PC-3 (cell line): ENCODE results near the gene FBXW4. TPM values are rescaled to one million over a fixed set of nuclear protein-coding genes. Genes with fewer than 3 reads are reported as not detected.

Source experiments
- ATAC-seq: fragments of 200-7000 bp; cut with Tn5 transposase; 2 replicates; pipeline ENCODE4 v1.9.1; 2020; ENCODE audit warnings: mild to moderate bottlenecking, moderate library complexity
- BruUV-seq: library from RNA; stranded (reverse); fragments of 400-500 nt; replicated peaks from 2 replicates; lab custom pipeline; 2021; lab: Mats Ljungman, UMichigan
- CTCF ChIA-PET: fragments of 300-600 bp; sonication (Branson Sonifier 250); formaldehyde crosslinking; loops from one replicate; lab custom pipeline; 2022; ENCODE audit warnings: antibody characterized with exemption; lab: Charles Lee
- POLR2A ChIA-PET: fragments of 300-600 bp; sonication (Branson Sonifier 250); formaldehyde crosslinking; loops from one replicate; lab custom pipeline; 2022; ENCODE audit warnings: antibody characterized with exemption; ENCODE audit not compliant: unreplicated experiment; lab: Charles Lee
- DNase-seq: peaks from one replicate; pipeline ENCODE4 v3.0.0-alpha.2; 2015
- H2AFZ ChIP-seq: fragments of 300-600 bp; sonication (generic); 2 replicates; pipeline ENCODE4 v1.6.0; 2016; ENCODE audit warnings: antibody characterized with exemption, low read length
- H3F3A ChIP-seq: fragments of 300-600 bp; sonication (generic); one replicate; pipeline ENCODE4 v1.6.0; 2017; ENCODE audit warnings: antibody characterized with exemption, low read length, control low read depth, mild to moderate bottlenecking; ENCODE audit not compliant: unreplicated experiment
- H3K27ac ChIP-seq: fragments of 300-600 bp; sonication (generic); 2 replicates; pipeline ENCODE4 v1.5.1; 2016; ENCODE audit warnings: mild to moderate bottlenecking, low read length
- H3K27me3 ChIP-seq: fragments of 300-600 bp; sonication (generic); 2 replicates; pipeline ENCODE4 v1.6.1; 2016; ENCODE audit warnings: low read length, mixed read lengths
- H3K36me3 ChIP-seq: fragments of 300-600 bp; sonication (generic); 2 replicates; pipeline ENCODE4 v1.6.1; 2016; ENCODE audit warnings: low read depth, mixed run types, low read length, mixed read lengths
- H3K4me1 ChIP-seq: fragments of 300-600 bp; sonication (generic); 2 replicates; pipeline ENCODE4 v1.5.1; 2016; ENCODE audit warnings: low read length; ENCODE audit not compliant: insufficient read depth
- H3K4me2 ChIP-seq: fragments of 300-600 bp; sonication (generic); 2 replicates; pipeline ENCODE4 v1.6.0; 2016; ENCODE audit warnings: low read length
- H3K4me3 ChIP-seq: fragments of 300-600 bp; sonication (generic); 2 replicates; pipeline ENCODE4 v1.5.1; 2016; ENCODE audit warnings: mild to moderate bottlenecking, low read length, mixed read lengths
- H3K79me2 ChIP-seq: fragments of 300-600 bp; sonication (generic); 2 replicates; pipeline ENCODE4 v1.6.1; 2017; ENCODE audit warnings: low read length, mixed read lengths
- H3K9ac ChIP-seq: fragments of 300-600 bp; sonication (generic); 2 replicates; pipeline ENCODE4 v1.6.0; 2016; ENCODE audit warnings: mild to moderate bottlenecking, low read length
- H3K9me2 ChIP-seq: fragments of 300-600 bp; sonication (generic); replicated peaks from 2 replicates; pipeline ENCODE4 v1.6.1; 2016; ENCODE audit warnings: mixed run types, low read length, mixed read lengths
- H3K9me3 ChIP-seq: fragments of 300-600 bp; sonication (generic); 2 replicates; pipeline ENCODE4 v1.6.1; 2016; ENCODE audit warnings: low read length, mixed read lengths
- H4K20me1 ChIP-seq: fragments of 300-600 bp; sonication (generic); 2 replicates; pipeline ENCODE4 v1.6.1; 2016; ENCODE audit warnings: low read length, mixed read lengths
- EZH2 ChIP-seq: fragments of 300-600 bp; sonication (generic); IDR thresholded peaks from one replicate; pipeline ENCODE4 v1.6.1; 2017; ENCODE audit warnings: antibody characterized with exemption, mild to moderate bottlenecking, low read length; ENCODE audit not compliant: unreplicated experiment
- EZH2phosphoT487 ChIP-seq: fragments of 300-600 bp; sonication (generic); IDR thresholded peaks from 2 replicates; pipeline ENCODE4 v1.6.1; 2018; ENCODE audit warnings: mild to moderate bottlenecking, antibody characterized with exemption, low read length, borderline replicate concordance
- intact Hi-C: fragments of 100-400 bp; cut with micrococcal nuclease; formaldehyde crosslinking; loops from 2 replicates; pipeline ENCODE4 v1.9.0; 2023
- total RNA-seq: library from RNA; depleted of rRNA; stranded (reverse); fragments of >200 nt; gene quantifications from 2 replicates; pipeline ENCODE4 v1.2.3, GENCODE V29; 2014
- TF ChIP-seq, protein P1 (sequence below): fragments of 300-600 bp; sonication (generic); conservative IDR thresholded peaks from 2 replicates; pipeline ENCODE4 v1.5.1; 2017; ENCODE audit warnings: antibody characterized with exemption, low read depth, mild to moderate bottlenecking, low read length

FBXW4 gene
- total RNA-seq, 1 experiment from 2014 or later: 18.8 TPM

DNA sequence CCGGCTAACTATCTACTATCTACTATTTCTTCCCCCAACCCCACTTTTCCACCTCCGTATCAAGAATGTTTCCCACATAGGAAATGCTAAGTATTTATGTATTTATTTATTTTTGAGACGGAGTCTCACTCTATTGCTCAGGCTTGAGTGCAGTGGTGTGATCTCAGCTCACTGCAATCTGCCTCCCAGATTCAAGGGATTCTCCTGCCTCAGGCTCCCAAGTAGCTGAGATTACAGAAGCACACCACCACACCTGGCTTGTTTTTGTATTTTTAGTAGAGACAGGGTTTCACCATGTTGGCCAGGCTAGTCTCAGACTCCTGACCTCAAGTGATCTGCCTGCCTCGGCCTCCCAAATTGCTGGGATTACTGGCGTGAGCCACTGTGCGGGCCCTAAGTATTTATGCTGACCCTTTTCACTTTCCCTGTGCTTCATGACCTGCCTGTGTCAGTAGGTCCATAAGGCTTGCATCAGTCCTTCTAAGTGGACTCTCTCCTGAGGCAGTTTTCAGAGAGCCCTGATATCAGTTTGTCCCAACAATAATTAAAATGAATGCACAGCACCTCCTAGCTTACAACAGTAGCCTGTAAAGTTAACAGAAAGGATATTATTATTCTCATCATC is 25.7 kb upstream of the FBXW4 start:
- Histone ChIP-seq H3K36me3 (no peaks in the 10 kb centered on the region), H4K20me1 (no peaks in the 10 kb centered on the region), H3K4me2 (no peak overlapping the region), H2AFZ (no peak overlapping the region), H3K27me3 (no peaks in the 10 kb centered on the region), H3K9me2 (no peaks in the 10 kb centered on the region), H3K9me3 (no peaks in the 10 kb centered on the region), H3K9ac (no peak overlapping the region), H3K4me3 (no peak overlapping the region), H3K79me2 (no peaks in the 10 kb centered on the region), H3K4me1 (peaks cover 15% of the 10 kb centered on the region), H3K27ac (no peak overlapping the region), H3F3A (no peaks in the 10 kb centered on the region)
- TF ChIP-seq, protein P1, sequence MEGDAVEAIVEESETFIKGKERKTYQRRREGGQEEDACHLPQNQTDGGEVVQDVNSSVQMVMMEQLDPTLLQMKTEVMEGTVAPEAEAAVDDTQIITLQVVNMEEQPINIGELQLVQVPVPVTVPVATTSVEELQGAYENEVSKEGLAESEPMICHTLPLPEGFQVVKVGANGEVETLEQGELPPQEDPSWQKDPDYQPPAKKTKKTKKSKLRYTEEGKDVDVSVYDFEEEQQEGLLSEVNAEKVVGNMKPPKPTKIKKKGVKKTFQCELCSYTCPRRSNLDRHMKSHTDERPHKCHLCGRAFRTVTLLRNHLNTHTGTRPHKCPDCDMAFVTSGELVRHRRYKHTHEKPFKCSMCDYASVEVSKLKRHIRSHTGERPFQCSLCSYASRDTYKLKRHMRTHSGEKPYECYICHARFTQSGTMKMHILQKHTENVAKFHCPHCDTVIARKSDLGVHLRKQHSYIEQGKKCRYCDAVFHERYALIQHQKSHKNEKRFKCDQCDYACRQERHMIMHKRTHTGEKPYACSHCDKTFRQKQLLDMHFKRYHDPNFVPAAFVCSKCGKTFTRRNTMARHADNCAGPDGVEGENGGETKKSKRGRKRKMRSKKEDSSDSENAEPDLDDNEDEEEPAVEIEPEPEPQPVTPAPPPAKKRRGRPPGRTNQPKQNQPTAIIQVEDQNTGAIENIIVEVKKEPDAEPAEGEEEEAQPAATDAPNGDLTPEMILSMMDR: no peak
- TF ChIP-seq EZH2: no peak
- TF ChIP-seq EZH2phosphoT487: no peak
- intact Hi-C loops: no loop called here
- CTCF ChIA-PET: no interaction called here
- DNase-seq (no peak), ATAC-seq (no peak)
- POLR2A ChIA-PET: no interaction called here
- BruUV-seq: no TSS peak

DNA sequence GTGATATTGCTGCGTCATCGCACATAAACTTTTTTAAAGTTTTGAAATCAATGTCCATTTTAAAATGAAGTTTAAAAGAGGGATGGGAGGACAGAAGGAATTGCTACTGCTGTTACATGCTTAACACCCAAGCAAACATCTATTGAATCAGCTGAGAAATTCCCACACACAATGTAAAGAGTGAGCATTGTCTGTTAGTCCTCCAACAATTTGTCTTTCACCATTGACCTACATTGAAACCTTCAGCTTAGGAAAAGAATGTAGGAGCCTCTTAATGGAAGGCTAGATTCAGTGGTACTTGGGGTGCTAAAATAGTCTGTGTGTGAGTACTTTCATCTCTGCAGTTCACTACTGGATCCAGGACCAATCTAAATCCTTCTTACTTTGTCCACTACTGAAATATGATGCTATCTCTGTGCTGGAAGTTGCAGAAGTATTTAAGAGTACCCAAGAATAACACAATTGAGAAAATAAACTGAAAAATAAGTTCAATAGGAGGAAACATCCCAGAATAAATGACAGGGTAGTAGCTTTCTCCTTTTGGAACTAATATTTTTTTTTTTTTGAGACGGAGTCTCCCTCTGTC is 23.8 kb upstream of the FBXW4 start:
- Histone ChIP-seq H4K20me1 (no peaks in the 10 kb centered on the region), H3K9ac (no peak overlapping the region), H3F3A (no peaks in the 10 kb centered on the region), H2AFZ (no peak overlapping the region), H3K4me1 (peaks cover 15% of the 10 kb centered on the region), H3K79me2 (no peaks in the 10 kb centered on the region), H3K9me2 (no peaks in the 10 kb centered on the region), H3K27ac (no peak overlapping the region), H3K27me3 (no peaks in the 10 kb centered on the region), H3K4me2 (no peak overlapping the region), H3K4me3 (no peak overlapping the region), H3K9me3 (no peaks in the 10 kb centered on the region), H3K36me3 (no peaks in the 10 kb centered on the region)
- no TSS peak for BruUV-seq
- DNase-seq (no peak), ATAC-seq (no peak)
- intact Hi-C loops: no loop called here
- no peak for TF ChIP-seq EZH2
- TF ChIP-seq, protein P1: no peak
- no peak for TF ChIP-seq EZH2phosphoT487
- CTCF ChIA-PET: no interaction called here
- POLR2A ChIA-PET: no interaction called here
